DOHH2 (cell line): Measurements from ENCODE around the gene DCAF11.

ENCODE experiments used
- H3F3A ChIP-seq: fragments of 200-600 bp; sonication (generic), shearing (Covaris generic); 2 replicates; pipeline ENCODE4 v1.6.0; 2016; ENCODE audit warnings: antibody characterized with exemption, mild to moderate bottlenecking; ENCODE audit not compliant: control insufficient read depth, insufficient read depth
- H3K27ac ChIP-seq: fragments of 200-600 bp; sonication (generic); 2 replicates; pipeline ENCODE4 v1.5.1; 2014; ENCODE audit warnings: low read depth, mild to moderate bottlenecking, low read length, moderate library complexity
- H3K27me3 ChIP-seq: fragments of 200-600 bp; sonication (generic); 2 replicates; pipeline ENCODE4 v1.6.1; 2014; ENCODE audit warnings: mild to moderate bottlenecking, low read length, mixed read lengths; ENCODE audit not compliant: control insufficient read depth
- H3K36me3 ChIP-seq: fragments of 200-600 bp; sonication (generic); 2 replicates; pipeline ENCODE4 v1.6.1; 2014; ENCODE audit warnings: mild to moderate bottlenecking, low read length, moderate library complexity, mixed read lengths; ENCODE audit not compliant: control insufficient read depth
- H3K4me1 ChIP-seq: fragments of 200-600 bp; sonication (generic); 2 replicates; pipeline ENCODE4 v1.6.1; 2014; ENCODE audit warnings: mild to moderate bottlenecking, low read length, mixed read lengths; ENCODE audit not compliant: control insufficient read depth
- H3K4me2 ChIP-seq: fragments of 200-600 bp; sonication (generic); 2 replicates; pipeline ENCODE4 v1.6.0; 2014; ENCODE audit warnings: mild to moderate bottlenecking, low read length, moderate library complexity
- H3K4me3 ChIP-seq: fragments of 200-600 bp; sonication (generic); 2 replicates; pipeline ENCODE4 v1.5.1; 2014; ENCODE audit warnings: mild to moderate bottlenecking, low read length, mixed read lengths
- H3K79me2 ChIP-seq: fragments of 200-600 bp; sonication (generic); 2 replicates; pipeline ENCODE4 v1.6.1; 2014; ENCODE audit warnings: mild to moderate bottlenecking, low read length, mixed read lengths; ENCODE audit not compliant: control insufficient read depth
- H3K9me2 ChIP-seq: fragments of 200-600 bp; sonication (generic); replicated peaks from 2 replicates; pipeline ENCODE4 v1.6.1; 2014; ENCODE audit warnings: mild to moderate bottlenecking, low read length, mixed read lengths; ENCODE audit not compliant: control insufficient read depth
- H3K9me3 ChIP-seq: fragments of 200-600 bp; sonication (generic); 2 replicates; pipeline ENCODE4 v1.6.1; 2014; ENCODE audit warnings: antibody characterized with exemption, low read length, mixed read lengths; ENCODE audit not compliant: control insufficient read depth, insufficient read depth
- H4K20me1 ChIP-seq: fragments of 200-600 bp; sonication (generic); 2 replicates; pipeline ENCODE4 v1.6.0; 2014; ENCODE audit warnings: low read depth, mild to moderate bottlenecking, antibody characterized with exemption, low read length, moderate library complexity; ENCODE audit not compliant: control insufficient read depth, insufficient read depth
- EZH2phosphoT487 ChIP-seq: fragments of 200-600 bp; sonication (generic); IDR thresholded peaks from 2 replicates; pipeline ENCODE4 v1.6.1; 2017; ENCODE audit warnings: borderline replicate concordance, mild to moderate bottlenecking, antibody characterized with exemption, low read length, moderate library complexity, mixed read lengths
- TF ChIP-seq, protein P1 (sequence below): fragments of 200-600 bp; sonication (generic); IDR thresholded peaks from one replicate; pipeline ENCODE4 v1.5.1; 2014; ENCODE audit warnings: antibody characterized with exemption, mild to moderate bottlenecking, low read depth, low read length; ENCODE audit not compliant: poor library complexity, severe bottlenecking

The DCAF11 gene

DNA sequence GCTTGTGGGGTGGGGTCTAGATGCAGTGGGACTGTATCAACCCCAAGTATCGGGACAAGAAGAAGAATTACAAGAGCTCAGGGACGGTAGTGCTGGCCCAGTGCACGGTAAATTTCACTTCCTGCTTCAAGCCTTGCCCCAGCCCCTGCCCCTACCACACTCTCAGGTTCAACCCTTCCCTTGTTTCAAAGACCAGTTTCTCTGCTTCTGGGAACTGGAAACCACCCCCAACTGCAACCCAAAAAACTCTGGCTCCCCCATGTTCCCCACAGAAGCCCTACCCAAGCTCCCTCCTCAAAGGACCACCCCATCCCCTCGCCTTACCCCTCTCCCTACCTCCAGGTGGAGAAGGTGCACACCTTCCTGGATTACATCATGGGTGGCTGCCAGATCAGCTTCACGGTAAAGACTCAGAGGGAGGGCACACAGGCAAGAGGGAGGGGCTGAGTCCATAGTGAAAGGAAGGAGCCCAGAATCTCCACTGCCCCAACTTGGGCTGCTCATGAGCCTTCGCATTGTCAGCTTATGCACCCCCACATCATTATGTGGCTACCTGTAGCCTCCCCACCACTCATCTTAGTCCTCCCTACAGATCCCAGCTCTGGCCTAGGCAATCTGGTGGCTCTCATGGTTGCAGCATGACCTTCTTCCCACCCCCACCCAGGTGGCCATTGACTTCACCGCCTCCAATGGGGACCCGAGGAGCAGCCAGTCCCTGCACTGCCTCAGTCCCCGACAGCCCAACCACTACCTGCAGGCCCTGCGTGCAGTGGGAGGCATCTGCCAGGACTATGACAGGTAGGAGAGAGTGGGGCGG, 38.9 kb upstream of the DCAF11 start:
- Histone ChIP-seq H3K27me3 (no peaks in the 10 kb centered on the region), H3K4me3 (no peak overlapping the region), H3K9me3 (no peaks in the 10 kb centered on the region), H3K27ac (no peak overlapping the region), H3K79me2 (no peaks in the 10 kb centered on the region), H4K20me1 (no peaks in the 10 kb centered on the region), H3K4me1 (peaks cover 22% of the 10 kb centered on the region), H3K36me3 (no peaks in the 10 kb centered on the region), H3K9me2 (no peaks in the 10 kb centered on the region), H3F3A (no peaks in the 10 kb centered on the region), H3K4me2 (peak overlapping the region; percentile 24; the same call in 1 of the 2 replicates)
- TF ChIP-seq EZH2phosphoT487 = no peak
- TF ChIP-seq, protein P1, sequence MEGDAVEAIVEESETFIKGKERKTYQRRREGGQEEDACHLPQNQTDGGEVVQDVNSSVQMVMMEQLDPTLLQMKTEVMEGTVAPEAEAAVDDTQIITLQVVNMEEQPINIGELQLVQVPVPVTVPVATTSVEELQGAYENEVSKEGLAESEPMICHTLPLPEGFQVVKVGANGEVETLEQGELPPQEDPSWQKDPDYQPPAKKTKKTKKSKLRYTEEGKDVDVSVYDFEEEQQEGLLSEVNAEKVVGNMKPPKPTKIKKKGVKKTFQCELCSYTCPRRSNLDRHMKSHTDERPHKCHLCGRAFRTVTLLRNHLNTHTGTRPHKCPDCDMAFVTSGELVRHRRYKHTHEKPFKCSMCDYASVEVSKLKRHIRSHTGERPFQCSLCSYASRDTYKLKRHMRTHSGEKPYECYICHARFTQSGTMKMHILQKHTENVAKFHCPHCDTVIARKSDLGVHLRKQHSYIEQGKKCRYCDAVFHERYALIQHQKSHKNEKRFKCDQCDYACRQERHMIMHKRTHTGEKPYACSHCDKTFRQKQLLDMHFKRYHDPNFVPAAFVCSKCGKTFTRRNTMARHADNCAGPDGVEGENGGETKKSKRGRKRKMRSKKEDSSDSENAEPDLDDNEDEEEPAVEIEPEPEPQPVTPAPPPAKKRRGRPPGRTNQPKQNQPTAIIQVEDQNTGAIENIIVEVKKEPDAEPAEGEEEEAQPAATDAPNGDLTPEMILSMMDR = no peak

- H3K27me3 ChIP-seq = no peaks in the 10 kb centered on the region
- no peak overlapping the region for H3K4me3 ChIP-seq
- H3K4me2 ChIP-seq = no peak overlapping the region
- TF ChIP-seq, protein P1 = no peak
- TF ChIP-seq EZH2phosphoT487 = no peak
- peaks cover 24% of the 10 kb centered on the region for H3K4me1 ChIP-seq
- H3K27ac ChIP-seq = no peak overlapping the region
- H3K9me2 ChIP-seq = no peaks in the 10 kb centered on the region
- no peaks in the 10 kb centered on the region for H3K79me2 ChIP-seq
- no peaks in the 10 kb centered on the region for H4K20me1 ChIP-seq
- H3F3A ChIP-seq = no peaks in the 10 kb centered on the region
- H3K9me3 ChIP-seq = no peaks in the 10 kb centered on the region
- H3K36me3 ChIP-seq = no peaks in the 10 kb centered on the region
These were observed 38.3 kb upstream of the DCAF11 start for GRCh38 chr14:24076302-24076601.

DNA sequence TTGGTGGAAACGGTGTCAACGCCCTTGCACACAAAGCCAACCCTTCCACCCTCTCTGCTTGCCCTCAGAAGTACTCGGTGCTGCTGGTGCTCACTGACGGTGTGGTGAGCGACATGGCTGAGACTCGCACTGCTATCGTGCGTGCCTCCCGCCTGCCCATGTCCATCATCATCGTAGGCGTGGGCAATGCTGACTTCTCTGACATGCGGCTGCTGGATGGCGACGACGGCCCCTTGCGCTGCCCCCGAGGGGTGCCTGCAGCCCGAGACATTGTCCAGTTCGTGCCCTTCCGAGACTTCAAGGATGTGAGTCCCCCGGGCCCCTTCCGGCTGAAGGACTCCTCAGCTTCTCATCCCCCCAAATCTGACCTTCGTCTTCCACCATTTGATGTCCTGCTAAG, 37.5 kb upstream of the DCAF11 start:
- H3K36me3 ChIP-seq = no peaks in the 10 kb centered on the region
- no peaks in the 10 kb centered on the region for H3F3A ChIP-seq
- H4K20me1 ChIP-seq = no peaks in the 10 kb centered on the region
- H3K4me2 ChIP-seq = no peak overlapping the region
- no peak overlapping the region for H3K4me3 ChIP-seq
- TF ChIP-seq, protein P1 = no peak
- TF ChIP-seq EZH2phosphoT487 = no peak
- no peaks in the 10 kb centered on the region for H3K9me3 ChIP-seq
- H3K27me3 ChIP-seq = no peaks in the 10 kb centered on the region
- no peaks in the 10 kb centered on the region for H3K79me2 ChIP-seq
- H3K27ac ChIP-seq = no peak overlapping the region
- H3K4me1 ChIP-seq = peaks cover 31% of the 10 kb centered on the region
- H3K9me2 ChIP-seq = no peaks in the 10 kb centered on the region
